ENCODE measurements around the gene EXOC6. TPM values are rescaled to one million over a fixed set of nuclear protein-coding genes. Genes with fewer than 3 reads are reported as not detected.

Gene EXOC6
- total and polyA plus RNA-seq, 2 of the 13 experiments (the other 11 are each of a cell fraction or from before 2014, with no cell fraction given), result 22.2 to 29.2 TPM

DNA sequence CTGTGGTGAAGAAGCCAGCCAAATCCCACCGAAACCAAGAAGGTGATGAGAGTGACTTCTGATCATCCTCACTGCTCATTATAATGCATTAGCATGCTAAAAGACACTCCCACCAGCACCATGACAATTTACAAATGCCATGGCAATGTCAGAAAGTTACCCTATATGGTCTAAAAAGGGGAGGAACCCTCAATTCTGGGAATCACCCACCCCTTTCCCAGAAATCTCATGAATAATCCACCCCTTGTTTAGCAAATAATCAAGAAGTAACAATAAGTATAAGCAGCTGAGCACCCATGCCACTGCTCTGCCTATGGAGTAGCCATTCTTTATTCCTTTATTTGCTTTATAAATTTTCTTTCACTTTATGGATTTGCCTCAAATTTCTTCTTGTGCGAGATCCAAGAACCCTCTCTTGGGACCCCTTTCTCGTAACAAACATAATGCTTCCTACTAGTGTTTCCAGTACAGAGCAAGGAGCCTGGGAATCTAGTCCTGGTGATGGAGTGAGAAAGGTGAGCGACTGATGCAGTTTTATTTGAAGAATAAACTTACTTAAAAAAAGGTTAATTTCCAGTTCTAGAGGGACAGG is 18.4 kb upstream of the EXOC6 start:
- peaks cover 13% of the 10 kb centered on the region; the same call in 1 of the 2 replicates for H3K4me1 ChIP-seq (ENCODE audit: insufficient read depth, low read length)
- no peak for FAIRE-seq
- no peaks in the 10 kb centered on the region for H3K36me3 ChIP-seq (replicated peaks in 1 of 2; ENCODE audit: control insufficient read depth in 1 of 2, insufficient read depth in 2 of 2, low read length in 2 of 2)
- no peak overlapping the region for H3K9ac ChIP-seq (ENCODE audit: insufficient read depth, low read depth, low read length)
- H3K4me3 ChIP-seq (replicated peaks in 1 of 3; ENCODE audit: insufficient read depth in 1 of 3, low read depth in 2 of 3, low read length in 3 of 3), result no peak overlapping the region
- no peak overlapping the region for H3K27ac ChIP-seq (ENCODE audit: extremely low read length, insufficient read depth, low read length)
- no peaks in the 10 kb centered on the region for H3K79me2 ChIP-seq (ENCODE audit: insufficient read depth, low read length)
- WGBS (ENCODE audit: low lambda C conversion rate), result 40% methylated on average over 4 of the region's 4 CpGs
- DNase-seq (ENCODE audit: low spot score), result no peak
- H3K27me3 ChIP-seq (ENCODE audit: control insufficient read depth in 1 of 2, insufficient read depth in 2 of 2, low read length in 2 of 2), result peaks cover 0 to 2% of the 10 kb centered on the region in 2 experiments; a peak in 2 of 5 replicates
- no peak overlapping the region for H2AFZ ChIP-seq (ENCODE audit: low read length)
- no peaks in the 10 kb centered on the region for H4K20me1 ChIP-seq (ENCODE audit: insufficient read depth, low read length)
- in situ Hi-C loops (cut with HindIII; ENCODE audit: extremely low pct_ligation_motif_present, low pct_unique_long_range_greater_than_20kb), result no loop called here
- intact Hi-C loops (cut with micrococcal nuclease; ENCODE audit: unreplicated experiment), result no loop called here
- POLR2A ChIA-PET, result no interaction called here
- CTCF ChIA-PET (ENCODE audit: low intra/inter-chr PET ratio, low total read pairs), result no interaction called here
- H3K9me3 ChIP-seq (ENCODE audit: low read length), result no peaks in the 10 kb centered on the region
- no peak for ATAC-seq
- no TSS peak for BruUV-seq (replicated peaks)
- H3K4me2 ChIP-seq (ENCODE audit: low read depth, low read length), result no peak overlapping the region
- TF ChIP-seq, protein P1, sequence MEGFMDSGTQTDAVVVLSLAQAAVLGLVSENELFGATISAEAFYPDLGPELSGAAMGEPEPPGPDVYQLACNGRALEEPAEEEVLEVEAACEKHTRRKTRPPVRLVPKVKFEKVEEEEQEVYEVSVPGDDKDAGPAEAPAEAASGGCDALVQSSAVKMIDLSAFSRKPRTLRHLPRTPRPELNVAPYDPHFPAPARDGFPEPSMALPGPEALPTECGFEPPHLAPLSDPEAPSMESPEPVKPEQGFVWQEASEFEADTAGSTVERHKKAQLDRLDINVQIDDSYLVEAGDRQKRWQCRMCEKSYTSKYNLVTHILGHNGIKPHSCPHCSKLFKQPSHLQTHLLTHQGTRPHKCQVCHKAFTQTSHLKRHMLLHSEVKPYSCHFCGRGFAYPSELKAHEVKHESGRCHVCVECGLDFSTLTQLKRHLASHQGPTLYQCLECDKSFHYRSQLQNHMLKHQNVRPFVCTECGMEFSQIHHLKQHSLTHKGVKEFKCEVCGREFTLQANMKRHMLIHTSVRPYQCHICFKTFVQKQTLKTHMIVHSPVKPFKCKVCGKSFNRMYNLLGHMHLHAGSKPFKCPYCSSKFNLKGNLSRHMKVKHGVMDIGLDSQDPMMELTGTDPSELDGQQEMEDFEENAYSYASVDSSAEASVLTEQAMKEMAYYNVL (CRISPR knock-in tag; IDR thresholded peaks at IDR 0.05; ENCODE audit: borderline replicate concordance), result no peak
- no peak for TF ChIP-seq ZMYM2 (CRISPR knock-in tag; IDR thresholded peaks at IDR 0.05)
- TF ChIP-seq NFE2L2 (IDR thresholded peaks at IDR 0.05; ENCODE audit: low read length), result no peak
- TF ChIP-seq, protein P2, sequence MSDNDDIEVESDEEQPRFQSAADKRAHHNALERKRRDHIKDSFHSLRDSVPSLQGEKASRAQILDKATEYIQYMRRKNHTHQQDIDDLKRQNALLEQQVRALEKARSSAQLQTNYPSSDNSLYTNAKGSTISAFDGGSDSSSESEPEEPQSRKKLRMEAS (IDR thresholded peaks at IDR 0.05), result no peak
- TF ChIP-seq SIX1 (CRISPR knock-in tag; IDR thresholded peaks at IDR 0.05; ENCODE audit: borderline replicate concordance), result no peak
- no peak for TF ChIP-seq ZNF790 (CRISPR knock-in tag; IDR thresholded peaks at IDR 0.05; ENCODE audit: borderline replicate concordance)
- no peak for TF ChIP-seq ZNF235 (CRISPR knock-in tag; IDR thresholded peaks at IDR 0.05; ENCODE audit: borderline replicate concordance)
- no peak for TF ChIP-seq SKI (IDR thresholded peaks at IDR 0.05; ENCODE audit: partially characterized antibody)
- TF ChIP-seq, protein P3, sequence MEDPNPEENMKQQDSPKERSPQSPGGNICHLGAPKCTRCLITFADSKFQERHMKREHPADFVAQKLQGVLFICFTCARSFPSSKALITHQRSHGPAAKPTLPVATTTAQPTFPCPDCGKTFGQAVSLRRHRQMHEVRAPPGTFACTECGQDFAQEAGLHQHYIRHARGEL (CRISPR knock-in tag; IDR thresholded peaks at IDR 0.05), result no peak
- TF ChIP-seq STAT5B (CRISPR knock-in tag; IDR thresholded peaks at IDR 0.05), result no peak
- TF ChIP-seq ZSCAN9 (CRISPR knock-in tag; IDR thresholded peaks at IDR 0.05; ENCODE audit: borderline replicate concordance), result no peak
- TF ChIP-seq IKZF1 (IDR thresholded peaks at IDR 0.05), result no peak
- no peak for TF ChIP-seq ZSCAN20 (CRISPR knock-in tag; IDR thresholded peaks at IDR 0.05; ENCODE audit: borderline replicate concordance)
- TF ChIP-seq ZNF629 (CRISPR knock-in tag; conservative IDR thresholded peaks at IDR 0.05), result no peak
- TF ChIP-seq JARID2 (CRISPR knock-in tag; IDR thresholded peaks at IDR 0.05; ENCODE audit: insufficient replicate concordance), result no peak
- TF ChIP-seq BCL6 (CRISPR knock-in tag; IDR thresholded peaks at IDR 0.05), result no peak
- no peak for TF ChIP-seq TAF1 (CRISPR knock-in tag; IDR thresholded peaks at IDR 0.05)
- no peak for TF ChIP-seq FOXO1 (CRISPR knock-in tag; IDR thresholded peaks at IDR 0.05)
- TF ChIP-seq FOXC1 (CRISPR knock-in tag; IDR thresholded peaks at IDR 0.05; ENCODE audit: borderline replicate concordance), result no peak
- no peak for TF ChIP-seq ZNF207 (IDR thresholded peaks at IDR 0.05; ENCODE audit: borderline replicate concordance)
